Neural progenitor cell (in vitro differentiated cells): ENCODE data around the gene JAZF1. TPM values are rescaled to one million over a fixed set of nuclear protein-coding genes. Genes with fewer than 3 reads are reported as not detected.
"Not testable (repeated sequence)": the region's sequence is repeated elsewhere in the genome, so short reads cannot be mapped to it uniquely, and the experiment has no call there.

Experiments
- DNase-seq: peaks from one replicate; pipeline ENCODE4 v3.0.0-alpha.2; 2016; ENCODE audit warnings: low spot score
- H2AFZ ChIP-seq: fragments of 200-600 bp; sonication (generic); replicated peaks from 2 replicates; pipeline ENCODE4 v1.6.1; 2016; ENCODE audit warnings: antibody characterized with exemption
- H3F3A ChIP-seq: fragments of 200-600 bp; sonication (generic); 2 replicates; pipeline ENCODE4 v1.6.1; 2016; ENCODE audit warnings: antibody characterized with exemption, low read depth
- H3K27ac ChIP-seq: fragments of 200-600 bp; sonication (generic); 2 replicates; pipeline ENCODE4 v1.5.1; 2016; ENCODE audit warnings: mild to moderate bottlenecking
- H3K27me3 ChIP-seq: fragments of 200-600 bp; sonication (generic); 2 replicates; pipeline ENCODE4 v1.6.1; 2016; ENCODE audit warnings: mild to moderate bottlenecking, moderate library complexity
- H3K36me3 ChIP-seq: fragments of 200-600 bp; sonication (generic); 2 replicates; pipeline ENCODE4 v1.5.1; 2016
- H3K4me1 ChIP-seq: fragments of 200-600 bp; sonication (generic); 2 replicates; pipeline ENCODE4 v1.6.1; 2016; ENCODE audit warnings: mixed run types
- H3K4me2 ChIP-seq: fragments of 200-600 bp; sonication (generic); 2 replicates; pipeline ENCODE4 v1.6.1; 2016
- H3K4me3 ChIP-seq: fragments of 200-600 bp; sonication (generic); 2 replicates; pipeline ENCODE4 v1.5.1; 2016
- H3K79me2 ChIP-seq: fragments of 200-600 bp; sonication (generic); 2 replicates; pipeline ENCODE4 v1.6.1; 2016; ENCODE audit warnings: low read depth
- H3K9ac ChIP-seq: fragments of 200-600 bp; sonication (generic); 2 replicates; pipeline ENCODE4 v1.6.1; 2016
- H3K9me3 ChIP-seq: fragments of 200-600 bp; sonication (generic); 2 replicates; pipeline ENCODE4 v1.5.1; 2016; ENCODE audit warnings: low read depth
- H4K20me1 ChIP-seq: fragments of 200-600 bp; sonication (generic); 2 replicates; pipeline ENCODE4 v1.6.1; 2016; ENCODE audit warnings: low read depth
- H3K27ac Mint-ChIP-seq: 3 replicates; pipeline ENCODE4 v1.8.0; 2021; ENCODE audit warnings: mixed read lengths
- H3K27me3 Mint-ChIP-seq: 2 replicates; pipeline ENCODE4 v1.8.0; 2022; ENCODE audit warnings: low read depth, mild to moderate bottlenecking, inconsistent platforms, moderate library complexity, mixed read lengths; ENCODE audit not compliant: insufficient read depth
- H3K36me3 Mint-ChIP-seq: 3 replicates; pipeline ENCODE4 v1.8.0; 2021; ENCODE audit warnings: mixed read lengths
- H3K4me1 Mint-ChIP-seq: 3 replicates; pipeline ENCODE4 v1.8.0; 2021; ENCODE audit warnings: mixed read lengths
- H3K4me3 Mint-ChIP-seq: 3 replicates; pipeline ENCODE4 v1.8.0; 2021; ENCODE audit warnings: mild to moderate bottlenecking, moderate library complexity, mixed read lengths
- H3K9me3 Mint-ChIP-seq: 3 replicates; pipeline ENCODE4 v1.8.0; 2020; ENCODE audit warnings: mixed read lengths
- EZH2 ChIP-seq: fragments of 200-600 bp; sonication (generic); IDR thresholded peaks from 2 replicates; pipeline ENCODE4 v1.6.1; 2017; ENCODE audit warnings: antibody characterized with exemption, mild to moderate bottlenecking, moderate library complexity
- EZH2phosphoT487 ChIP-seq: fragments of 200-600 bp; sonication (generic); IDR thresholded peaks from 2 replicates; pipeline ENCODE4 v1.6.1; 2017; ENCODE audit warnings: antibody characterized with exemption
- total RNA-seq: library from RNA; depleted of rRNA; stranded (reverse); fragments of >200 nt; gene quantifications from 2 replicates; pipeline ENCODE4 v1.2.3, GENCODE V29; 2015; ENCODE audit warnings: low replicate concordance
- TF ChIP-seq, protein P1 (sequence below): fragments of 200-600 bp; sonication (generic); IDR thresholded peaks from 2 replicates; pipeline ENCODE4 v1.5.1; 2017; ENCODE audit warnings: antibody characterized with exemption, mild to moderate bottlenecking

The JAZF1 gene
- total RNA-seq, 1 donor from 2014 or later = 3.1 TPM

DNA sequence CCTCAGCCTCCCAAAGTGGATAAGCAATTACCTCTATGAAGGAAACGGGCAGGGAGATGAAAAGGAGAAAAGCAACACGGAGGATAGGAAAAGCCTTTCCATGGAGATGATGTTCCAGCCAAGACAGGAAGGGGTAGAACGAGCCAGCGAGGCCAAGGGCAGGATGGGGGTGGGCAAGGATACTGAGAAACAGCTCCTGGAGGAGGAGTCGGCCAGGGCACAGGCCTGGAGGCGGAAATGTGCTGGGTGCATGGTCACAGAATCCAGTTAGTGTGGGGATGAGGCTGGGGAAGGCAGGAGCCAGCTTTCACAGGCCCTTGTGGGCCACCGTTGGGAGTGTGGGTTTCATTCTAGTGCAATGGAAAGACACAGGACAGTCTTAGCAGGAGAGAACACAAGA is 162.6 kb downstream of the JAZF1 start:
- peaks cover 5% of the 10 kb centered on the region for H3K9me3 Mint-ChIP-seq

DNA sequence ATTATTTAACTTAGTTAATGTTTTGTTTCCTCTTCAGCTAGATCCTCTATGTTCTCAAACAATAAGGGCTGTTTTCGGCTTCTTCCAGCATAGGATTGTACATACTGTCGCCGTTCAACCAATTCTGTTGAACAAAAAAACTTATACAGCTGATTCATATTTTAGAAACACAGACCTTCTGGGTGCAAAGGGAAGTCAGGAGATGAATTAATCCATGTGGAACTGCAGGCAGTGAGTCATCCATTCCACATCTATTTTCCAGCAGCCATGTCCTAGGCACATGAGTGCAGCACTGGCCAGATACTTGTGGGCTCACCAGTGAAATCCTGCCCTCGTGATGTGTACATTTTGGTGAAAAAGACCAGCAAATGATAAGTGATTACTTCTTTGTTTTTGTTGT is 163.2 kb downstream of the JAZF1 start:
- Histone ChIP-seq H4K20me1 (no peaks in the 10 kb centered on the region), H3K27me3 (no peaks in the 10 kb centered on the region), H3K36me3 (no peaks in the 10 kb centered on the region), H3K9ac (no peak overlapping the region), H2AFZ (no peak overlapping the region), H3K79me2 (no peaks in the 10 kb centered on the region), H3K27ac (no peak overlapping the region), H3K9me3 (no peaks in the 10 kb centered on the region), H3F3A (no peaks in the 10 kb centered on the region), H3K4me3 (no peak overlapping the region), H3K4me2 (no peak overlapping the region), H3K4me1 (peaks cover 3% of the 10 kb centered on the region)
- Mint-ChIP-seq H3K27ac (no peak overlapping the region), H3K4me1 (peaks cover 10% of the 10 kb centered on the region), H3K27me3 (peaks cover 6% of the 10 kb centered on the region), H3K4me3 (no peak overlapping the region), H3K36me3 (peaks cover 2% of the 10 kb centered on the region), H3K9me3 (peaks cover 5% of the 10 kb centered on the region)
- no peak for DNase-seq
- TF ChIP-seq EZH2 (no peak), EZH2phosphoT487 (no peak)
- TF ChIP-seq, protein P1, sequence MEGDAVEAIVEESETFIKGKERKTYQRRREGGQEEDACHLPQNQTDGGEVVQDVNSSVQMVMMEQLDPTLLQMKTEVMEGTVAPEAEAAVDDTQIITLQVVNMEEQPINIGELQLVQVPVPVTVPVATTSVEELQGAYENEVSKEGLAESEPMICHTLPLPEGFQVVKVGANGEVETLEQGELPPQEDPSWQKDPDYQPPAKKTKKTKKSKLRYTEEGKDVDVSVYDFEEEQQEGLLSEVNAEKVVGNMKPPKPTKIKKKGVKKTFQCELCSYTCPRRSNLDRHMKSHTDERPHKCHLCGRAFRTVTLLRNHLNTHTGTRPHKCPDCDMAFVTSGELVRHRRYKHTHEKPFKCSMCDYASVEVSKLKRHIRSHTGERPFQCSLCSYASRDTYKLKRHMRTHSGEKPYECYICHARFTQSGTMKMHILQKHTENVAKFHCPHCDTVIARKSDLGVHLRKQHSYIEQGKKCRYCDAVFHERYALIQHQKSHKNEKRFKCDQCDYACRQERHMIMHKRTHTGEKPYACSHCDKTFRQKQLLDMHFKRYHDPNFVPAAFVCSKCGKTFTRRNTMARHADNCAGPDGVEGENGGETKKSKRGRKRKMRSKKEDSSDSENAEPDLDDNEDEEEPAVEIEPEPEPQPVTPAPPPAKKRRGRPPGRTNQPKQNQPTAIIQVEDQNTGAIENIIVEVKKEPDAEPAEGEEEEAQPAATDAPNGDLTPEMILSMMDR = no peak

More for the DNA sequence above, 162.6 kb downstream of the JAZF1 start:
- TF ChIP-seq EZH2 (no peak), EZH2phosphoT487 (no peak)
- TF ChIP-seq, protein P1 = no peak
- Histone ChIP-seq H4K20me1 (no peaks in the 10 kb centered on the region), H3K36me3 (no peaks in the 10 kb centered on the region), H3F3A (no peaks in the 10 kb centered on the region), H3K79me2 (no peaks in the 10 kb centered on the region), H3K4me2 (no peak overlapping the region), H3K27me3 (no peaks in the 10 kb centered on the region), H3K9ac (no peak overlapping the region), H3K9me3 (no peaks in the 10 kb centered on the region), H3K27ac (no peak overlapping the region), H2AFZ (no peak overlapping the region), H3K4me3 (no peak overlapping the region), H3K4me1 (peaks cover 3% of the 10 kb centered on the region)
- Mint-ChIP-seq H3K27ac (no peak overlapping the region), H3K27me3 (peaks cover 6% of the 10 kb centered on the region), H3K36me3 (peaks cover 2% of the 10 kb centered on the region), H3K4me3 (no peak overlapping the region), H3K4me1 (peaks cover 10% of the 10 kb centered on the region)
- DNase-seq = no peak

DNA sequence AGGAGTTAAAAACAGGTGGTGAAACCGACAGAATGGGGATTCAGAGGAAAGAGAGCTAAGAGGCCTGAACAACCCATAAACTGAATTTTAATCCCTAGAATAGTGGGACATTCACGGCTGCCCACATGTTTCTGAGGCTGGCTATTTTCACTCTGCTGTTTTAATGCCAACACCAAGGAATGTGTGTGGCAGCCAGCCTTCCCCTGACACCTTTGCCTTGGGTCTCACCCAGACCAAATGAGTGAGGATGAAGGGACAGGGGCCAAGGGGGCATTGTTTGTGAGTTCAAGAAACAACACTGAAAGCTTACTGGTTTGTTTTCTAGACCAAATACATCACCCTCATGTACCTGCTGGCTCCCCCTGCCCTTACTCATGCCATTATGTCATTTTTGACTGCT is 164.3 kb downstream of the JAZF1 start:
- H3K27me3 ChIP-seq = no peaks in the 10 kb centered on the region
- H3K79me2 ChIP-seq = no peaks in the 10 kb centered on the region
- H3K9ac ChIP-seq = no peak overlapping the region
- no peaks in the 10 kb centered on the region for H3K9me3 ChIP-seq
- Mint-ChIP-seq H3K4me1 (peaks cover 10% of the 10 kb centered on the region), H3K9me3 (peaks cover 5% of the 10 kb centered on the region), H3K27ac (no peak overlapping the region), H3K36me3 (peaks cover 2% of the 10 kb centered on the region), H3K4me3 (no peak overlapping the region), H3K27me3 (peaks cover 6% of the 10 kb centered on the region)
- H3K4me3 ChIP-seq = no peak overlapping the region
- no peak overlapping the region for H3K27ac ChIP-seq
- peaks cover 3% of the 10 kb centered on the region for H3K4me1 ChIP-seq
- no peak for DNase-seq
- no peaks in the 10 kb centered on the region for H3K36me3 ChIP-seq
- TF ChIP-seq EZH2phosphoT487 (no peak), EZH2 (no peak)
- TF ChIP-seq, protein P1 = no peak
- H3F3A ChIP-seq = no peaks in the 10 kb centered on the region
- H2AFZ ChIP-seq = no peak overlapping the region
- H4K20me1 ChIP-seq = no peaks in the 10 kb centered on the region
- H3K4me2 ChIP-seq = no peak overlapping the region

DNA sequence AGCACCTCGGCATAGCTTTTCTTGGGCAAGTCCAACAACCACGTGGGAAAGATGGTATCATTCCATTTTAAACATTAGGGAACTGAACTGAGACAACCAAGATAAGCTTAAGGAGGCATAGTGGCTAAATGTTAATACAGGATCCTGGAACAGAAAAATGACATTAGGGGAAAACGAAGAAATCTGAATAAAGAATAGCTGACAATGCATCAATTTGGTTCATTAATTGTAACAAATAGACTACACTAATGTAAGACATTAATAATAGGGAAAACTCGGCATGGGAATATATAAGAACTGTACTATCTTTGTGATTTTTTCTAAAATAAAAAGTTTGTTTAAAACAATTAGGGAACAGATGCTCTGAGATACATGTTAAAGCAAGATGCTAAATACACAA is 165.4 kb downstream of the JAZF1 start:
- DNase-seq = no peak
- H3K9me3 Mint-ChIP-seq = peaks cover 5% of the 10 kb centered on the region
- H3K36me3 Mint-ChIP-seq = peaks cover 2% of the 10 kb centered on the region
- Histone ChIP-seq H3K27me3 (no peaks in the 10 kb centered on the region), H3K27ac (no peak overlapping the region), H3F3A (no peaks in the 10 kb centered on the region), H3K9ac (no peak overlapping the region), H3K4me1 (peaks cover 3% of the 10 kb centered on the region), H3K4me3 (no peak overlapping the region), H4K20me1 (no peaks in the 10 kb centered on the region), H2AFZ (no peak overlapping the region), H3K36me3 (no peaks in the 10 kb centered on the region), H3K4me2 (no peak overlapping the region), H3K79me2 (no peaks in the 10 kb centered on the region), H3K9me3 (no peaks in the 10 kb centered on the region)
- peaks cover 6% of the 10 kb centered on the region for H3K27me3 Mint-ChIP-seq
- no peak overlapping the region for H3K4me3 Mint-ChIP-seq
- H3K27ac Mint-ChIP-seq = no peak overlapping the region
- peaks cover 9% of the 10 kb centered on the region for H3K4me1 Mint-ChIP-seq
- TF ChIP-seq EZH2 = no peak
- TF ChIP-seq, protein P1 = no peak
- no peak for TF ChIP-seq EZH2phosphoT487

DNA sequence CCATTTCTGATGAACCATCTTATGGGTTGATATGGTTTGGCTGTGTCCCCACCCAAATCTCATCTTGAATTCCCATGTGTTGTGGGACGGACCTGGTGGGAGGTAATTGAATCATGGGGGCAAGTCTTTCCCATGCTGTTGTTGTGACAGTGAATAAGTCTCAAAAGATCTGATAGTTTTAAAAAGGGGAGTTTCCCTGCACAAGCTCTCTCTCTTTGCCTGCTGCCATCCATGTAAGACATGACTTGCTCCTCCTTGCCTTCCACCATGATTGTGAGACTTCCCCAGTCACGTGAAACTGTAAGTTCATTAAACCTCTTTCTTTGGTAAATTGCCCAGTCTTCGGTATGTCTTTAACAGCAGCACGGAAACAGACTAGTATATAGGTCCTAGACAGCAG is 166.3 kb downstream of the JAZF1 start:
- H3K4me1 Mint-ChIP-seq, H3K4me3 ChIP-seq, H3K9ac ChIP-seq, H3K36me3 Mint-ChIP-seq, H3K36me3 ChIP-seq, H3K27me3 Mint-ChIP-seq, H3K9me3 Mint-ChIP-seq, H3K79me2 ChIP-seq, H3K4me1 ChIP-seq, H3K9me3 ChIP-seq, H3K27ac ChIP-seq, DNase-seq, H3F3A ChIP-seq, H3K4me3 Mint-ChIP-seq, H2AFZ ChIP-seq, H3K4me2 ChIP-seq, H3K27ac Mint-ChIP-seq, H4K20me1 ChIP-seq, H3K27me3 ChIP-seq: not testable (repeated sequence)
